Measurements from ENCODE around the gene ALAS1. TPM values are rescaled to one million over a fixed set of nuclear protein-coding genes. Genes with fewer than 3 reads are reported as not detected.
"Not testable (repeated sequence)": the region's sequence is repeated elsewhere in the genome, so short reads cannot be mapped to it uniquely, and the experiment has no call there.

Gene ALAS1
- total RNA-seq, 1 donor from 2014 or later: 123 TPM

DNA sequence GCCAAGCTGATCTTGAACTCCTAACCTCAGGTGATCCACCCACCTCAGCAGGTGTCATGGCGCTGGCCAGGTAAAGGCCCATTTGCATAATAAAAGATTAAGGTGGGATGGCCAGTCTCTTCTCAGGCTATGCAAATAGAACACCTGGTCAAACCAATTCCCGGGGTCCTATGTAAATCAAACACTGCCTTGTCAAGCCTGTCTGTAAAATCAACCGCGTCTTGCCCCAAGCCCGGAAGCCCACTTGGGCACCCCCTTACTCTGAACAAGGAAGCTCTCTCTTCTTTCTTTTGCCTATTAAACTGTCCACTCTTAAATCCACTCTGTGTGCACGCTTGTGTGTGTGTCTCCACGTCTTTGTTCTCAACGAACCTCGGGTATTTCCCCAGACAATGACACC, 30.7 kb upstream of the ALAS1 start:
- DNase-seq (ENCODE audit: low spot score): no peak
- no peak overlapping the region for H3K4me3 Mint-ChIP-seq (ENCODE audit: low read depth)
- no peaks in the 10 kb centered on the region for H3K9me3 Mint-ChIP-seq
- no peaks in the 10 kb centered on the region for H3K36me3 Mint-ChIP-seq (ENCODE audit: low read depth)
- intact Hi-C loops (cut with micrococcal nuclease): no loop called here
- peaks cover 7% of the 10 kb centered on the region for H3K27me3 Mint-ChIP-seq (ENCODE audit: low read depth)
- no peak overlapping the region for H3K27ac Mint-ChIP-seq
- peaks cover 6% of the 10 kb centered on the region for H3K4me1 Mint-ChIP-seq (ENCODE audit: low read depth)

DNA sequence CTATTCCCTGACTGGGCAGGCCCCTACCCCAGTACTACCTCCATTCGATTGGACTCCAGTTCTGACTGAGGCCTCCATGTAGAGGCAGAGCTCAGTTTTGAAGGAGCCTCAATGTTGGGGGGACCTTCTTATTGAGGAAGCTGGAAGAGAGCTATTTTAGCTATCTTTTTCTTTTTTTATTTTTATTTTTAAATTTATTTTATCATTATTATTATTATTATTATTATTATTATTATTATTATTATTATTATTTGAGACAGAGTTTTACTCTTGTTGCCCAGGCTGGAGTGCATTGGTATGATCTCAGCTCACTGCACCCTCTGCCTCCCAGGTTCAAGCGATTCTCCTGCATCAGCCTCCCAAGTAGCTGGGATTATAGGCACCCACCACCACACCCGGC, 27.7 kb upstream of the ALAS1 start:
- DNase-seq (ENCODE audit: low spot score); H3K4me1 Mint-ChIP-seq (ENCODE audit: low read depth); intact Hi-C loops (cut with micrococcal nuclease); H3K27ac Mint-ChIP-seq; H3K9me3 Mint-ChIP-seq; H3K36me3 Mint-ChIP-seq (ENCODE audit: low read depth); H3K27me3 Mint-ChIP-seq (ENCODE audit: low read depth); H3K4me3 Mint-ChIP-seq (ENCODE audit: low read depth): not testable (repeated sequence)

DNA sequence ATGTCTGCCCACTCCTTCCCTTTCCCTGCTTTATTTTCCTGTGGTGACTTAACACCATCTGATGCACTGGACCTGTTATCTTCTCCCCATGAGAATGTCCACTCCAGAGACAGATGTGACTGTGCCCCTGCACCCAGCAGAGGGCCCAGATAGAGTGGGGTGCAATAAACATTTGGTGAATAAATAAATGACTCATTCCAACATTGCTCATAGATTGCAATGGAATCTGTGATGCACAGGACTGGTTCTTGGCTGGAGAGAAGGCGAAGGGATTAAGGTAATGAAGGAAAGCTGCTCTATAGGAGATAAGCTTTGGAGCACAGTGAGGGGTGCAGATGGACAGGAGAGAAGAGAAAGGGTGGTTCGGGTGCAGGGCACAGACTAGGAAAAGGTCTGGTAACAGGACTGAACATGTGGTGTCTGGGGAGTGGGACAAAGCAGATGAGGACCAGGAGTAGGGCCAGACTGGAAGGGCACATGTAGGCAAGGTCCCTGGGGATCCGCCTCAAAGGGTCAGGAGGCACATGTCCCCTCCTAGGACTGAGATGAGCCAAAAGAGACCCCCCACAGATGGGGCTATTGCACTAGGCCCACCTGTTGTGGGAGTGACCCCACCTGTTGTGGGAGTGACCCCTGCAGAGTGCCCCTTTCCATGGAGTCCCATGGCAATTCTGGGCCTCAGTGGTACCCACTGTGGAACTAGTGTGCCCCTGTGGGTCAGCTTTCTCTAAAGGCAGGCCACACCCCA, 26.3 kb upstream of the ALAS1 start:
- Mint-ChIP-seq H3K27me3 (ENCODE audit: low read depth) (peaks cover 3% of the 10 kb centered on the region), H3K36me3 (ENCODE audit: low read depth) (no peaks in the 10 kb centered on the region), H3K9me3 (no peaks in the 10 kb centered on the region), H3K4me1 (ENCODE audit: low read depth) (peaks cover 8% of the 10 kb centered on the region), H3K27ac (peak overlapping the region; percentile 0), H3K4me3 (ENCODE audit: low read depth) (no peak overlapping the region)
- intact Hi-C loops (cut with micrococcal nuclease): no loop called here
- no peak for DNase-seq (ENCODE audit: low spot score)

GRCh38 chr3:52172262-52172757, 25.6 kb upstream of the ALAS1 start:
- no peaks in the 10 kb centered on the region for H3K36me3 Mint-ChIP-seq (ENCODE audit: low read depth)
- intact Hi-C loops (cut with micrococcal nuclease): no loop called here

GRCh38 chr3:52173101-52173500, 24.9 kb upstream of the ALAS1 start:
- Mint-ChIP-seq H3K4me3 (ENCODE audit: low read depth) (no peak overlapping the region), H3K27ac (no peak overlapping the region), H3K36me3 (ENCODE audit: low read depth) (no peaks in the 10 kb centered on the region), H3K9me3 (no peaks in the 10 kb centered on the region), H3K27me3 (ENCODE audit: low read depth) (no peaks in the 10 kb centered on the region), H3K4me1 (ENCODE audit: low read depth) (peaks cover 8% of the 10 kb centered on the region)
- intact Hi-C loops (cut with micrococcal nuclease): no loop called here
- no peak for DNase-seq (ENCODE audit: low spot score)

More at GRCh38 chr3:52172262-52172757, 25.6 kb upstream of the ALAS1 start:
- no peaks in the 10 kb centered on the region for H3K9me3 Mint-ChIP-seq
- no peak for DNase-seq (ENCODE audit: low spot score)
- no peak overlapping the region for H3K27ac Mint-ChIP-seq
- peaks cover 8% of the 10 kb centered on the region for H3K4me1 Mint-ChIP-seq (ENCODE audit: low read depth)
- no peak overlapping the region for H3K4me3 Mint-ChIP-seq (ENCODE audit: low read depth)
- peaks cover 2% of the 10 kb centered on the region for H3K27me3 Mint-ChIP-seq (ENCODE audit: low read depth)

DNA sequence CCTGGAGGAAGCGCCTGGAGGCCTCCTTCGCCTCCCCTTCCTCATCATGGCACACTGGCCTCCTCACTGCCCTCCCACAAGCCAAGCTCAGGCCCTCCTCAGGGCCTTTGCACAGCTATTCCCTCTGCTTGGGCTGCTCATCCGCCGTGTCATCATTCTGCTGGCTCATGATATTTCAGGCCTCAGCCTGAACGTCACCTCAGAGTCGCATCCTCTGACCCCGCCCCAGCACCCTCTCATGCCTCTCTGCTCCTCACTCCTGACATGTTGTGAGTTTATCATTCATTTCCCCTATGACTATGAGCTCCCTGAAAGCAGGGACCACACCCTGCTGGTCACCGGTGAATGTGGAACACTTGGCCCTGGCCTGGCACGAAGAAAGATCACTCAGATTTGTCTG, 23.1 kb upstream of the ALAS1 start:
- no peaks in the 10 kb centered on the region for H3K27me3 Mint-ChIP-seq (ENCODE audit: low read depth)
- no peaks in the 10 kb centered on the region for H3K36me3 Mint-ChIP-seq (ENCODE audit: low read depth)
- intact Hi-C loops (cut with micrococcal nuclease): no loop called here
- no peaks in the 10 kb centered on the region for H3K9me3 Mint-ChIP-seq
- no peak for DNase-seq (ENCODE audit: low spot score)
- H3K27ac Mint-ChIP-seq: no peak overlapping the region
- no peak overlapping the region for H3K4me3 Mint-ChIP-seq (ENCODE audit: low read depth)
- peaks cover 8% of the 10 kb centered on the region for H3K4me1 Mint-ChIP-seq (ENCODE audit: low read depth)

- intact Hi-C loops (cut with micrococcal nuclease): no loop called here
- Mint-ChIP-seq H3K9me3 (no peaks in the 10 kb centered on the region), H3K4me3 (ENCODE audit: low read depth) (no peak overlapping the region), H3K4me1 (ENCODE audit: low read depth) (peaks cover 8% of the 10 kb centered on the region), H3K27ac (no peak overlapping the region), H3K36me3 (ENCODE audit: low read depth) (no peaks in the 10 kb centered on the region), H3K27me3 (ENCODE audit: low read depth) (peaks cover 4% of the 10 kb centered on the region)
- DNase-seq (ENCODE audit: low spot score): no peak
Measured at GRCh38 chr3:52175416-52176179, 22.4 kb upstream of the ALAS1 start.

- Mint-ChIP-seq H3K27ac (no peak overlapping the region), H3K9me3 (no peaks in the 10 kb centered on the region), H3K27me3 (ENCODE audit: low read depth) (peaks cover 4% of the 10 kb centered on the region), H3K36me3 (ENCODE audit: low read depth) (no peaks in the 10 kb centered on the region), H3K4me3 (ENCODE audit: low read depth) (no peak overlapping the region), H3K4me1 (ENCODE audit: low read depth) (peaks cover 7% of the 10 kb centered on the region)
- intact Hi-C loops (cut with micrococcal nuclease): no loop called here
- DNase-seq (ENCODE audit: low spot score): no peak
Measured at GRCh38 chr3:52176180-52176752, 21.7 kb upstream of the ALAS1 start.

- Mint-ChIP-seq H3K4me3 (ENCODE audit: low read depth) (no peak overlapping the region), H3K4me1 (ENCODE audit: low read depth) (peaks cover 2% of the 10 kb centered on the region), H3K36me3 (ENCODE audit: low read depth) (no peaks in the 10 kb centered on the region), H3K27me3 (ENCODE audit: low read depth) (peaks cover 4% of the 10 kb centered on the region), H3K9me3 (no peaks in the 10 kb centered on the region), H3K27ac (no peak overlapping the region)
- no peak for DNase-seq (ENCODE audit: low spot score)
- intact Hi-C loops (cut with micrococcal nuclease): no loop called here
Measured at GRCh38 chr3:52176951-52177700, 20.8 kb upstream of the ALAS1 start.

DNA sequence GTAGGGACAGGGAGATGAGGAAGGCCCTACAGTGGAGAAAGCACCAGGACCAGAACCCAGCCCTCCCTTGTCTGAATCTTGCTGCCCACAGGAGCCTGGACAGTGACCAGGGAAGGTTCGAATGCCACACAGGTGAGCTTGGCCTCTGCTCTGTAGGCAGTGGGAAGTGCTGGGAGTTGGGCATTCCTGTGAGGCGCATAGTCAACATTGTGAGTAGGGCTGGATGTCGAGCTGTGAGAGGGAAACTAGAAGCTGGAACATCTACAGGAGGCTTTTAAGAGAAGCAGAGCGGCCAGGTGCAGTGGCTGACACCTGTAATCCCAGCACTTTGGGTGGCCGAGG, 20.3 kb upstream of the ALAS1 start:
- Mint-ChIP-seq H3K4me3 (ENCODE audit: low read depth) (no peak overlapping the region), H3K36me3 (ENCODE audit: low read depth) (no peaks in the 10 kb centered on the region), H3K4me1 (ENCODE audit: low read depth) (peaks cover 6% of the 10 kb centered on the region), H3K9me3 (no peaks in the 10 kb centered on the region), H3K27me3 (ENCODE audit: low read depth) (peaks cover 4% of the 10 kb centered on the region), H3K27ac (no peak overlapping the region)
- intact Hi-C loops (cut with micrococcal nuclease): no loop called here
- DNase-seq (ENCODE audit: low spot score): no peak

- H3K27me3 Mint-ChIP-seq (ENCODE audit: low read depth); intact Hi-C loops (cut with micrococcal nuclease); H3K4me3 Mint-ChIP-seq (ENCODE audit: low read depth); DNase-seq (ENCODE audit: low spot score); H3K36me3 Mint-ChIP-seq (ENCODE audit: low read depth); H3K9me3 Mint-ChIP-seq; H3K27ac Mint-ChIP-seq; H3K4me1 Mint-ChIP-seq (ENCODE audit: low read depth): not testable (repeated sequence)
Measured at GRCh38 chr3:52178126-52178525, 19.8 kb upstream of the ALAS1 start.

DNA sequence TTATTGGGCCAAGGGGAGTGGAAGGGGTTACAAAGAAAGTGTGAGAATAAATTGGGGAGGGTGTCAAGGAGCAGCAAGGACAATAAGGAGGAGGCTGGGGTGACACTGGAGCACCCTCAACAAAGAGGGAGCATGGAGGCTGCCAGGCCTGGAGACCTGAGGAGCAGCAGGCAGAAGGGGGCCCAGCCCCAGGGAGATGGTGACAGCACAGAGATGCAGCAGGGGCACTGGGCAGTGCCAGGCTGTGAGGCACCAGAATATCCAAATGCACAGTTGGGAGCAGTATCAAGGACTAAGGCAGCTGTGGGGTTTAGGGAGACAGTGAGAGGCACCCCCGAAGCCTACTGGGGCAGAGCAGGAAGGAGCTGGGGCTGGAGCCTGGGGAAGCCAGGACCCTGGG, 19.4 kb upstream of the ALAS1 start:
- Mint-ChIP-seq H3K4me1 (ENCODE audit: low read depth) (peaks cover 6% of the 10 kb centered on the region), H3K36me3 (ENCODE audit: low read depth) (no peaks in the 10 kb centered on the region)

More for the DNA sequence above, 19.4 kb upstream of the ALAS1 start:
- no peak for DNase-seq (ENCODE audit: low spot score)
- Mint-ChIP-seq H3K9me3 (no peaks in the 10 kb centered on the region), H3K27ac (no peak overlapping the region), H3K27me3 (ENCODE audit: low read depth) (peaks cover 4% of the 10 kb centered on the region), H3K4me3 (ENCODE audit: low read depth) (no peak overlapping the region)
- intact Hi-C loops (cut with micrococcal nuclease): no loop called here
